HepG2 (cell line): ENCODE results near the gene POLR1G. TPM values are rescaled to one million over a fixed set of nuclear protein-coding genes. Genes with fewer than 3 reads are reported as not detected.
A peak's percentile ranks its signal among the peaks of the same experiment; 100 is the strongest.

Experiments used
- ATRX ChIP-seq: sonication (generic); formaldehyde crosslinking; IDR thresholded peaks from 2 replicates; pipeline ENCODE4 v1.4.0; 2020; ENCODE audit warnings: missing genetic modification reagents, borderline replicate concordance
- GTF2F1 ChIP-seq: fragments of 150-350 bp; IDR thresholded peaks from 2 replicates; pipeline ENCODE4 v1.6.1; 2014; ENCODE audit warnings: low read length
- HDAC1 ChIP-seq: sonication (generic); formaldehyde crosslinking; IDR thresholded peaks from 2 replicates; pipeline ENCODE4 v1.5.1; 2020; ENCODE audit warnings: mild to moderate bottlenecking, missing genetic modification reagents
- HIVEP1 ChIP-seq: sonication (generic); formaldehyde crosslinking; IDR thresholded peaks from 2 replicates; pipeline ENCODE4 v1.4.0; 2020; ENCODE audit warnings: mild to moderate bottlenecking, missing genetic modification reagents
- KDM2A ChIP-seq: sonication (generic); formaldehyde crosslinking; IDR thresholded peaks from 2 replicates; pipeline ENCODE4 v1.4.0; 2020; ENCODE audit warnings: low read depth, missing genetic modification reagents, borderline replicate concordance
- KLF15 ChIP-seq: sonication (generic); formaldehyde crosslinking; IDR thresholded peaks from 2 replicates; pipeline ENCODE4 v1.8.1; 2023; ENCODE audit warnings: borderline replicate concordance, mild to moderate bottlenecking, inconsistent platforms, missing genetic modification reagents, mixed read lengths
- LCORL ChIP-seq, 2 experiments: fragments of 450-650 bp in 1 of 2; sonication (generic) in 1 of 2; formaldehyde crosslinking in 1 of 2; IDR thresholded peaks; 2 replicates each; pipeline versions ENCODE4 v1.5.0 to v1.6.1; 2017 to 2020; ENCODE audit warnings: antibody characterized with exemption in 1 of 2, missing genetic modification reagents in 1 of 2
- NONO ChIP-seq, 2 experiments: fragments of 450-650 bp in 1 of 2; sonication (generic) in 1 of 2; formaldehyde crosslinking in 1 of 2; IDR thresholded peaks in 1 of 2; conservative IDR thresholded peaks in 1 of 2; 2 replicates each; pipeline versions ENCODE4 v1.6.1 to v1.8.0; 2017 to 2022; ENCODE audit warnings: mild to moderate bottlenecking in 1 of 2, missing genetic modification reagents in 1 of 2, moderate library complexity in 1 of 2
- RXRA ChIP-seq: sonication (generic); formaldehyde crosslinking; IDR thresholded peaks from 2 replicates; pipeline ENCODE4 v1.5.1; 2020; ENCODE audit warnings: missing genetic modification reagents
- THYN1 ChIP-seq: sonication (generic); formaldehyde crosslinking; IDR thresholded peaks from 2 replicates; pipeline ENCODE4 v1.8.1; 2023; ENCODE audit warnings: low read depth, mild to moderate bottlenecking, moderate library complexity, missing genetic modification reagents, borderline replicate concordance
- ZNF260 ChIP-seq: sonication (generic); formaldehyde crosslinking; IDR thresholded peaks from 2 replicates; pipeline ENCODE4 v1.4.0; 2020; ENCODE audit warnings: missing genetic modification reagents, low read depth, mild to moderate bottlenecking, borderline replicate concordance
- ZNF670 ChIP-seq: sonication (generic); formaldehyde crosslinking; IDR thresholded peaks from 2 replicates; pipeline ENCODE4 v1.8.0; 2022; ENCODE audit warnings: mild to moderate bottlenecking, missing genetic modification reagents, borderline replicate concordance
- polyA plus RNA-seq, 8 experiments: library from polyadenylated mRNA; depleted of rRNA in 3 of 8; stranded (reverse) in 7 of 8; unstranded in 1 of 8; fragments of >200 nt; fragmentation: Illumina TruSeq in 4 of 8; extraction: Trizol in 4 of 8; gene quantifications; 2 replicates each; pipeline versions ENCODE4 v1.2.1 to v1.2.3, GENCODE V29; 2011 to 2016; ENCODE audit warnings: low read depth in 4 of 8, missing spikeins in 1 of 8, mixed read lengths in 1 of 8; ENCODE audit not compliant: insufficient read depth in 1 of 8
- total RNA-seq, 5 experiments: library from RNA; depleted of rRNA; stranded (reverse); fragments of >200 nt; fragmentation: Illumina TruSeq; extraction: Trizol; gene quantifications; 2 replicates each; pipeline ENCODE4 v1.2.3, GENCODE V29; 2016; ENCODE audit warnings: low read depth in 1 of 5
- TF ChIP-seq, protein P1 (sequence below): sonication (generic); formaldehyde crosslinking; IDR thresholded peaks from 2 replicates; pipeline ENCODE4 v1.5.0; 2020; ENCODE audit warnings: mild to moderate bottlenecking, missing genetic modification reagents, borderline replicate concordance
- TF ChIP-seq, protein P2 (sequence below): IDR thresholded peaks from 2 replicates; pipeline ENCODE4 v1.6.1; 2016; ENCODE audit warnings: mild to moderate bottlenecking
- TF ChIP-seq, protein P3 (sequence below): sonication (generic); formaldehyde crosslinking; conservative IDR thresholded peaks from 2 replicates; pipeline ENCODE4 v1.8.0; 2022; ENCODE audit warnings: mild to moderate bottlenecking, moderate library complexity, missing genetic modification reagents
- TF ChIP-seq, protein P4 (sequence below): sonication (generic); formaldehyde crosslinking; conservative IDR thresholded peaks from 2 replicates; pipeline ENCODE4 v1.4.0; 2020; ENCODE audit warnings: mild to moderate bottlenecking, missing genetic modification reagents, moderate library complexity

POLR1G gene
- total and polyA plus RNA-seq, 2 of the 13 experiments (the other 11 are each of a cell fraction or from before 2014, with no cell fraction given), result 3.5 to 20.8 TPM

DNA sequence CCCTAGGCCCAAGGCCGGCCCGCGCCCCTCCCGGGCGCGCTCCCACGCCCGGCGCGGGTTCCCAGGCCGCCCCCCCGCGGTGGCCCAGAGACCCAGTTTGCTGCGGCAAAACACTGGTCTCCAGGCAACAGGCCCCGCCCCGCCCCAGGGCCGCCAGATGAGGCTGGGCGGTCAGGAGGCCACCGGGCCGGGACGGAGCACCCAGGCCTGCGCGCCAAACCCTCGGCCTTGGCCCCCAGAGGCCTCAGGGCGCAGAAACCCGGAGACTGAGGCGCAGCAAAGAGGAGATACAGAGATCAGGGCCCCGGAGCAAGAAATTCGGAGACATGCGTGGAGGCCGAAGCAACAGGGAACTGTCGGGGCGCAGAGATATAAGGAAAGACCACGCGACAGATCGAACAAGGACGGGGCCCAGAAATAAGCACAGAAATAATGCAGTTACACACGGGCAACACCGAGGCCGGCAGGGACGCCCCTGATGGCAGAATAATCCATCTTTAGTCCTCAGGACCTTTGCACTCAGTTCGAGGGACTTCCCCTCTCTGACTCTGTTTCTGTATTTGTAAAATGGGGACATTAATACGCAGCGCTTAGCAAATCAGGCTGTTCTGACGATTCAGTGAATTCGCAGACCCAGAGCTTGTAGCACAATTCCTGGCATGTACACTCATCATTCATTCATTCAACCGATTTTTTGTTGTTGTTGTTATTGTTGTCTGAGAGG is 38.0 kb downstream of the POLR1G start (continued):
- TF ChIP-seq NONO (IDR thresholded peaks at IDR 0.05), result no peak
- TF ChIP-seq NONO (CRISPR knock-in tag; conservative IDR thresholded peaks at IDR 0.05), result 0 out of 2 replicates have a peak, but pooled peaks have one; percentile 26
- no peak for TF ChIP-seq KLF15 (CRISPR knock-in tag)
- TF ChIP-seq ZNF260 (CRISPR knock-in tag), result no peak
- TF ChIP-seq, protein P1, sequence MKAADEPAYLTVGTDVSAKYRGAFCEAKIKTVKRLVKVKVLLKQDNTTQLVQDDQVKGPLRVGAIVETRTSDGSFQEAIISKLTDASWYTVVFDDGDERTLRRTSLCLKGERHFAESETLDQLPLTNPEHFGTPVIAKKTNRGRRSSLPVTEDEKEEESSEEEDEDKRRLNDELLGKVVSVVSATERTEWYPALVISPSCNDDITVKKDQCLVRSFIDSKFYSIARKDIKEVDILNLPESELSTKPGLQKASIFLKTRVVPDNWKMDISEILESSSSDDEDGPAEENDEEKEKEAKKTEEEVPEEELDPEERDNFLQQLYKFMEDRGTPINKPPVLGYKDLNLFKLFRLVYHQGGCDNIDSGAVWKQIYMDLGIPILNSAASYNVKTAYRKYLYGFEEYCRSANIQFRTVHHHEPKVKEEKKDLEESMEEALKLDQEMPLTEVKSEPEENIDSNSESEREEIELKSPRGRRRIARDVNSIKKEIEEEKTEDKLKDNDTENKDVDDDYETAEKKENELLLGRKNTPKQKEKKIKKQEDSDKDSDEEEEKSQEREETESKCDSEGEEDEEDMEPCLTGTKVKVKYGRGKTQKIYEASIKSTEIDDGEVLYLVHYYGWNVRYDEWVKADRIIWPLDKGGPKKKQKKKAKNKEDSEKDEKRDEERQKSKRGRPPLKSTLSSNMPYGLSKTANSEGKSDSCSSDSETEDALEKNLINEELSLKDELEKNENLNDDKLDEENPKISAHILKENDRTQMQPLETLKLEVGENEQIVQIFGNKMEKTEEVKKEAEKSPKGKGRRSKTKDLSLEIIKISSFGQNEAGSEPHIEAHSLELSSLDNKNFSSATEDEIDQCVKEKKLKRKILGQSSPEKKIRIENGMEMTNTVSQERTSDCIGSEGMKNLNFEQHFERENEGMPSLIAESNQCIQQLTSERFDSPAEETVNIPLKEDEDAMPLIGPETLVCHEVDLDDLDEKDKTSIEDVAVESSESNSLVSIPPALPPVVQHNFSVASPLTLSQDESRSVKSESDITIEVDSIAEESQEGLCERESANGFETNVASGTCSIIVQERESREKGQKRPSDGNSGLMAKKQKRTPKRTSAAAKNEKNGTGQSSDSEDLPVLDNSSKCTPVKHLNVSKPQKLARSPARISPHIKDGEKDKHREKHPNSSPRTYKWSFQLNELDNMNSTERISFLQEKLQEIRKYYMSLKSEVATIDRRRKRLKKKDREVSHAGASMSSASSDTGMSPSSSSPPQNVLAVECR, result peak; percentile 46; the same call in 1 of the 2 replicates
- TF ChIP-seq GTF2F1, result 0 out of 2 replicates have a peak, but pooled peaks have one; percentile 53
- peak; percentile 39; the same call in 1 of the 2 replicates for TF ChIP-seq ZNF670 (CRISPR knock-in tag)
- TF ChIP-seq RXRA, result peak; percentile 55
- TF ChIP-seq, protein P2, sequence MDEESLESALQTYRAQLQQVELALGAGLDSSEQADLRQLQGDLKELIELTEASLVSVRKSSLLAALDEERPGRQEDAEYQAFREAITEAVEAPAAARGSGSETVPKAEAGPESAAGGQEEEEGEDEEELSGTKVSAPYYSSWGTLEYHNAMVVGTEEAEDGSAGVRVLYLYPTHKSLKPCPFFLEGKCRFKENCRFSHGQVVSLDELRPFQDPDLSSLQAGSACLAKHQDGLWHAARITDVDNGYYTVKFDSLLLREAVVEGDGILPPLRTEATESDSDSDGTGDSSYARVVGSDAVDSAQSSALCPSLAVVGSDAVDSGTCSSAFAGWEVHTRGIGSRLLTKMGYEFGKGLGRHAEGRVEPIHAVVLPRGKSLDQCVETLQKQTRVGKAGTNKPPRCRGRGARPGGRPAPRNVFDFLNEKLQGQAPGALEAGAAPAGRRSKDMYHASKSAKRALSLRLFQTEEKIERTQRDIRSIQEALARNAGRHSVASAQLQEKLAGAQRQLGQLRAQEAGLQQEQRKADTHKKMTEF (CRISPR knock-in tag), result peak; percentile 18; the same call in 1 of the 2 replicates
- peak; percentile 4; the same call in 1 of the 2 replicates for TF ChIP-seq HIVEP1 (CRISPR knock-in tag)
- TF ChIP-seq HDAC1 (CRISPR knock-in tag), result peak; percentile 84
- TF ChIP-seq KDM2A (CRISPR knock-in tag), result peak; percentile 31; the same call in 1 of the 2 replicates
- TF ChIP-seq, protein P3, sequence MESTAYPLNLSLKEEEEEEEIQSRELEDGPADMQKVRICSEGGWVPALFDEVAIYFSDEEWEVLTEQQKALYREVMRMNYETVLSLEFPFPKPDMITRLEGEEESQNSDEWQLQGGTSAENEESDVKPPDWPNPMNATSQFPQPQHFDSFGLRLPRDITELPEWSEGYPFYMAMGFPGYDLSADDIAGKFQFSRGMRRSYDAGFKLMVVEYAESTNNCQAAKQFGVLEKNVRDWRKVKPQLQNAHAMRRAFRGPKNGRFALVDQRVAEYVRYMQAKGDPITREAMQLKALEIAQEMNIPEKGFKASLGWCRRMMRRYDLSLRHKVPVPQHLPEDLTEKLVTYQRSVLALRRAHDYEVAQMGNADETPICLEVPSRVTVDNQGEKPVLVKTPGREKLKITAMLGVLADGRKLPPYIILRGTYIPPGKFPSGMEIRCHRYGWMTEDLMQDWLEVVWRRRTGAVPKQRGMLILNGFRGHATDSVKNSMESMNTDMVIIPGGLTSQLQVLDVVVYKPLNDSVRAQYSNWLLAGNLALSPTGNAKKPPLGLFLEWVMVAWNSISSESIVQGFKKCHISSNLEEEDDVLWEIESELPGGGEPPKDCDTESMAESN, result 0 out of 2 replicates have a peak, but pooled peaks have one; percentile 54
- TF ChIP-seq LCORL (IDR thresholded peaks at IDR 0.05), result no peak
- TF ChIP-seq LCORL (CRISPR knock-in tag; IDR thresholded peaks at IDR 0.05), result peak; percentile 87
- TF ChIP-seq, protein P4, sequence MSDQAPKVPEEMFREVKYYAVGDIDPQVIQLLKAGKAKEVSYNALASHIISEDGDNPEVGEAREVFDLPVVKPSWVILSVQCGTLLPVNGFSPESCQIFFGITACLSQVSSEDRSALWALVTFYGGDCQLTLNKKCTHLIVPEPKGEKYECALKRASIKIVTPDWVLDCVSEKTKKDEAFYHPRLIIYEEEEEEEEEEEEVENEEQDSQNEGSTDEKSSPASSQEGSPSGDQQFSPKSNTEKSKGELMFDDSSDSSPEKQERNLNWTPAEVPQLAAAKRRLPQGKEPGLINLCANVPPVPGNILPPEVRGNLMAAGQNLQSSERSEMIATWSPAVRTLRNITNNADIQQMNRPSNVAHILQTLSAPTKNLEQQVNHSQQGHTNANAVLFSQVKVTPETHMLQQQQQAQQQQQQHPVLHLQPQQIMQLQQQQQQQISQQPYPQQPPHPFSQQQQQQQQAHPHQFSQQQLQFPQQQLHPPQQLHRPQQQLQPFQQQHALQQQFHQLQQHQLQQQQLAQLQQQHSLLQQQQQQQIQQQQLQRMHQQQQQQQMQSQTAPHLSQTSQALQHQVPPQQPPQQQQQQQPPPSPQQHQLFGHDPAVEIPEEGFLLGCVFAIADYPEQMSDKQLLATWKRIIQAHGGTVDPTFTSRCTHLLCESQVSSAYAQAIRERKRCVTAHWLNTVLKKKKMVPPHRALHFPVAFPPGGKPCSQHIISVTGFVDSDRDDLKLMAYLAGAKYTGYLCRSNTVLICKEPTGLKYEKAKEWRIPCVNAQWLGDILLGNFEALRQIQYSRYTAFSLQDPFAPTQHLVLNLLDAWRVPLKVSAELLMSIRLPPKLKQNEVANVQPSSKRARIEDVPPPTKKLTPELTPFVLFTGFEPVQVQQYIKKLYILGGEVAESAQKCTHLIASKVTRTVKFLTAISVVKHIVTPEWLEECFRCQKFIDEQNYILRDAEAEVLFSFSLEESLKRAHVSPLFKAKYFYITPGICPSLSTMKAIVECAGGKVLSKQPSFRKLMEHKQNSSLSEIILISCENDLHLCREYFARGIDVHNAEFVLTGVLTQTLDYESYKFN (CRISPR knock-in tag), result peak; percentile 73
- TF ChIP-seq ATRX (CRISPR knock-in tag), result no peak
- 0 out of 2 replicates have a peak, but pooled peaks have one; percentile 62 for TF ChIP-seq THYN1 (CRISPR knock-in tag)
